GM19351 (cell line): Measurements from ENCODE around the gene UGT1A3.
"Not testable (repeated sequence)": the region's sequence is repeated elsewhere in the genome, so short reads cannot be mapped to it uniquely, and the experiment has no call there.

Experiments
- ATAC-seq: cut with Tn5 transposase; IDR thresholded peaks from one replicate; pipeline ENCODE4 v1.9.1; 2021; ENCODE audit warnings: mild to moderate bottlenecking, moderate library complexity; ENCODE audit not compliant: unreplicated experiment

UGT1A3 gene

DNA sequence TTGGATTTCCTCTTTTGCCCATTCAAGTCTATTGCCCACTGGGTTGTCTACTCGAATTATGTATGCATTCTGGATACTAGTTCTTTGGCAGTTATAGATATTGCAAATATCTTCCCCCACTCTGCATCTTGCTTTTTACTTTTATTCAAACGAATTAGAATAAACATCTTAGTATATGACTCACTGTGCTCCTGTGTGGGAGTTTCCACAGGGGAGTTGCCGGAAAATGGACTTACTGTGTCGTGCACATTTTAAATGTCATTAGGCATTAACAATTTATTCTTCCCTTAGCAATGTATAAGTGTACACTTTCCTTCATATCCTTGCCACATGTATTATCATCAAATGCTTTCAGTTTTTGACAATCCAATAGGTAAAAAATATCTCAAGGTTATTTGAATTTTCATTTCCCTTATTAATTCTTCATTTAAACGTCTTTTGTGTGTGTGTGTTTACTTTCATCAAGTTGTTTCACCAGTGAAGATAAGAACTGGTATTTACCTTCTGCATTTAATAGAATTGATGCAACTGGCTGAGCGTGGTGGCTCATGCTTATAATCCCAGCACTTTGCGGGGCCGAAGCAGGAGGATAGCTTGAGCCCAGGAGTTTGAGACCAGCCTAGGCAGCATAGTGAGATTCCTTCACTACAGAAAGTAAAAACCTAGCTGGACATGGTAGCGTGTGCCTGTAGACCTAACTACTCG is 20.8 kb upstream of the UGT1A3 start:
- no peak for ATAC-seq

DNA sequence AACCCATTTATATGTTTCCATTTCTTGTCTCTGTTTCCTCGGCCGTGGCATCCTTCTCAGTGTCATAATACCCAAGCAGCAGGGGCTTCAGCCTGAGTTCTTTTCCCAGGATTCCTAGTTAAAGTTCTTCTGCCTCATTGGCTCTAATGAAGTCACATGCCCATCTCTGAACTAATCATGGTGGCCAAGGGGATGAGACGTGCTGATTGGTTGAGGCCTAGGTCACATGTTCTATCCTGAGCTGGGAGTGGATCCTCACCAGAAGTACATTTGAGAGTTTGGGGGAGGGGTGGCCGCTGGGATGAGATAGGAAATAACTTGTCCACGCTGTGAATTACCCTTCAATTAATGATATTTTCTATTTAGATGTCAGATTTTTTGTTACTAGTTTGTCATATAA is 19.9 kb upstream of the UGT1A3 start:
- ATAC-seq: no peak

- ATAC-seq: peak; percentile 69
Measured at GRCh38 chr2:233711312-233712008, 17.4 kb upstream of the UGT1A3 start.

DNA sequence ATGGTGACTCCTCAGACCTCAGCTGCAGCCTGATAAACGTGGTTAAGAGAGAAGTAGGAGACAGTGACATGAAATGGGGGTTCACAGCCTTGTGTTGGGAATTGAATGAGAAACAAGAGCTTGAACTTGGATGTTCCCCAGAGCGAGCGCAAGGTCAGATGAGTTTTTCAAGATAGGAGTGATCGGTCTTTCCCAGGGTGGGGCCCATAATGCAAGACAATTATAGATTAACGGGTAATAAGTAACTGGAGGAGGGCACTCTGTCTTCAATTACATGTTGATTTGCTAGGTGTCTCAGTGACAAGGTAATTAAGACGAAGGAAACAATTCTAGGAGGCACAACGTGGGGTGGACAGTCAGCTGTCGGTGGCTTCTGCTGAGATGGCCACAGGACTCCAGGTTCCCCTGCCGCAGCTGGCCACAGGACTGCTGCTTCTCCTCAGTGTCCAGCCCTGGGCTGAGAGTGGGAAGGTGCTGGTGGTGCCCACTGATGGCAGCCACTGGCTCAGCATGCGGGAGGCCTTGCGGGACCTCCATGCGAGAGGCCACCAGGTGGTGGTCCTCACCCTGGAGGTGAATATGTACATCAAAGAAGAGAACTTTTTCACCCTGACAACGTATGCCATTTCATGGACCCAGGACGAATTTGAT is 16.1 kb upstream of the UGT1A3 start, which contains the start of gene UGT1A5:
Gene UGT1A5, plus strand, starts transcription at position 297 of the 651 bp plus-strand sequence. Its CDS starts 85 bp downstream, at position 382.
- no peak for ATAC-seq

GRCh38 chr2:233713262-233713615 is 15.6 kb upstream of the UGT1A3 start:
- ATAC-seq: no peak

DNA sequence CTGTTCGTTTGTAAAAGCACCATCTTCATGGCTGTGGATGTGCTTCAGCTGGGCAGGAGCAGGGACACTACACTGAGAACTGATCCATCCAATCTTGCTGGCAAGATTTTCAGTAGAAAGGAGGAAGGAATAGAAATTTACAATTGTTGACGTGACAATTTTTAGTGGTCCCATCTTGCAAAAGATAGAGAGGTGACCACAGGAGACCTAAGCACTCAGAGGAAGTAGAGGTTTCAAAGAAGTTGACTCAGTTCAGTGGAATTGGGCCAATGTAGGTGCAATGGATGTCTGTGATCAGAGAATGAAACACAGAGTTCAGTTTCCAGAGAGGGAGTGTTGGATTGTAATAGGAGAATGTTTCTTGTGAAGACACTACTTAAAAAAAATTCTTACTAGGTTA is 14.7 kb upstream of the UGT1A3 start:
- ATAC-seq: no peak

- ATAC-seq: no peak
Measured at GRCh38 chr2:233718552-233718951, 10.3 kb upstream of the UGT1A3 start, which contains the start of gene UGT1A4. TSS of gene UGT1A4 (plus strand) at chr2:233718736. CDS start at chr2:233718821, 85 bp downstream.

DNA sequence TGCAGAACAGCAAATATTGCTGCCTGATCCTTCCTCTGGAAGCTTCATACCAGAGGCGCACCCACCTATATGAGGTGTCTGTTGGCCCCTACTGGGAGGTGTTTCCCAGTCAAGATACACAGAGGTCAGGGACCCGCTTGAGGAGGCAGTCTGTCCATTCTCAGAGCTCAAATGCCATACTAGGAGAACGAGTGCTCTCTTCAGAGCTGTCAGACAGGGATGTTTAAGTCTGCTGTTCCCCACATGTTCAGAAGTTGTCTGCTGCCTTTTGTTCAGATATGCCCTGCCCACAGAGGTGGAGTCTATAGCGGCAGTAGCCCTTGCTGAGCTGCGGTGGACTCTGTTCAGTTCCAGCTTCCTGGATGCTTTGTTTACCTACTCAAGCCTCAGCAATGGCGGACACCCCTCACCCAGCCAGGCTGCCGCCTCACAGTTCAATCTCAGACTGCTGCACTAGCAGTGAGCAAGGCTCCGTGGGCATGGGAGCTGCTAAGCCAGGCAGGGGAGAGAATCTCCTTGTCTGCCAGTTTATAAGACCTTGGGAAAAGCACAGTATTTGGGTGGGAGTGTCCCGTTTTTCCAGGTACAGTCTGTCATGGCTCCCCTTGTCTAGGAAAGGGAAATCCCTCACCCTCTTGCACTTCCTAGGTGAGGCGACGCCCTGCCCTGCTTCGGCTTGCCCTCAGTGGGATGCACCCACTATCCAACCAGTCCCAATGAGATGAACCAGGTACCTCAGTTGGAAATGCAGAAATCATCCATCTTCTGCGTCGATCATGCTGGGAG is 8.2 kb downstream of the UGT1A3 start:
- ATAC-seq: not testable (repeated sequence)

GRCh38 chr2:233740870-233741269 is 12.0 kb downstream of the UGT1A3 start:
- ATAC-seq: no peak

DNA sequence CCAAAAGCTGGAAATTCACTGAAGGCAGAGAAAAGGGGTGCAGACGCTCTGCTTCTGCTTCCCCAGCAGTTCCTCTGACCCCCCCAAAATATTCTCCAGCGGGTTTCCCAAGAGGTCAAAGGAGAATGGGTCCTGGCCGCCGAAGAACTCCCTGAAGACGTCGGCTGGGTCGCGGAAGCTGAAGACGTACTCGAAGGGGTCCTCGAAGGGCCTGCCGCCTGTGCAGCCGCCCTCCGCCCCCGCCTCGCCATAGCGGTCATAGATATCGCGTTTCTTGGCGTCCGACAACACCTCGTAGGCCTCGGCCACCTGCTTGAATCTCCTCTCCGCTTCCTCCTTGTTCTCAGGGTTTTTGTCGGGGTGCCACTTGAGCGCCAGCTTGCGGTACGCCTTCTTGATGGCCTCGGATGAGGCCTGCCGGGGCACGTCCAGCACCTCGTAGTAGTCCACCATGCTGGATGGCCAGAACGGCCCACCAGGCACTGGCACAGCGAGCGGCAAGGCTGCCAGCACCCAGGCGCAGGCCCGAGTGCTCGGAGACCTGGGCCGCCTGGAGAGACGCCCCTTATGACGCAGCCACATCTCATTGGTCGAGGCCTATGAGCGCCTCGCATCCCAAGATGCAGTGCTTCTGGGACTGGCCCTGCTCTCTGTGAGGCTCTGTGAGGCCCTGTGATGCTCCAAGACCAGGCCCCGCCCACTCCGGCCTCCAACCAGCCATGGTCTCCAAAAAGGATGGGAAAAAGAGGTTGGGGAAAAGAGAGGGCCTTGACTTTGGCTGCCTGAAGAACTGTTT is 14.8 kb downstream of the UGT1A3 start:
- no peak for ATAC-seq

GRCh38 chr2:233745073-233745755 is 16.4 kb downstream of the UGT1A3 start:
- ATAC-seq: no peak

DNA sequence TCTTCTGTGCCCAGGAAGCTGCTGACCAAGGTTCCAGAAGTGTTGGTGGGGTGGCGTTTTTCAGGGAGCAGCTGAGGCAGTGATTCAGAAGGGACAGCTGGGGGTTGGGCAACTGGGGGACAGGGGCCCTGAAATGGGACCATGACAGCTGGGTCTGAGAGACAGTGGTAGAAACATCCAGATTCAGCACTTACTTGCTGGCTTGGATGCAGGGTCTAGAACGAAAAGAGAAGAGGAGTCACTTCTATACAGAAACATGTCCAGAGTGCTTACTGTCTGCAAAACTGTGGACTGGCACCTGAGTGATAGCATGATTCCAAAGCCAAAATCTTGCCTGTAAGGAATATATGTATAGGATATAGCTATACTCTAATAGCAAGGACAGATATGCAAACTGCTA is 17.0 kb downstream of the UGT1A3 start:
- ATAC-seq: not testable (repeated sequence)

GRCh38 chr2:233746475-233747282 is 17.8 kb downstream of the UGT1A3 start:
- no peak for ATAC-seq

GRCh38 chr2:233747283-233747544 is 18.4 kb downstream of the UGT1A3 start:
- ATAC-seq: no peak

DNA sequence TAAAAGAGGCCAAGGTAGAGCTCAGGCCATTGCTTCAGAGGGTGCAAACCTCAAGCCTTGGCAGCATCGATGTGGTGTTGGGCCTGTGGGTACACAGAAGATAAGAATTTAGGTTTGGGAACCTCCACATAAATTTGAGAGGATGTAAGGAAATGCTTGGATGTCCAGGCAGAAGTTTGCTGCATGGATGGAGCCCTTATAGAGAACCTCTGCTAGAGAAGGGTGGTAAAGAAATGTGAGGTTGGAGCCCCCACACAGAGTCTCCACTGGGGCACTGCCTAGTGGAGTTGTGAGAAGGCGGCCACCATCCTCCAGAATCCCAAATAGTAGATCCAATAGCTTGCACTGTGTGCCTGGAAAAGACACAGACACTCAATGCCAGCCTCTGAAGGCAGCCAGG is 21.8 kb downstream of the UGT1A3 start:
- ATAC-seq: not testable (repeated sequence)

DNA sequence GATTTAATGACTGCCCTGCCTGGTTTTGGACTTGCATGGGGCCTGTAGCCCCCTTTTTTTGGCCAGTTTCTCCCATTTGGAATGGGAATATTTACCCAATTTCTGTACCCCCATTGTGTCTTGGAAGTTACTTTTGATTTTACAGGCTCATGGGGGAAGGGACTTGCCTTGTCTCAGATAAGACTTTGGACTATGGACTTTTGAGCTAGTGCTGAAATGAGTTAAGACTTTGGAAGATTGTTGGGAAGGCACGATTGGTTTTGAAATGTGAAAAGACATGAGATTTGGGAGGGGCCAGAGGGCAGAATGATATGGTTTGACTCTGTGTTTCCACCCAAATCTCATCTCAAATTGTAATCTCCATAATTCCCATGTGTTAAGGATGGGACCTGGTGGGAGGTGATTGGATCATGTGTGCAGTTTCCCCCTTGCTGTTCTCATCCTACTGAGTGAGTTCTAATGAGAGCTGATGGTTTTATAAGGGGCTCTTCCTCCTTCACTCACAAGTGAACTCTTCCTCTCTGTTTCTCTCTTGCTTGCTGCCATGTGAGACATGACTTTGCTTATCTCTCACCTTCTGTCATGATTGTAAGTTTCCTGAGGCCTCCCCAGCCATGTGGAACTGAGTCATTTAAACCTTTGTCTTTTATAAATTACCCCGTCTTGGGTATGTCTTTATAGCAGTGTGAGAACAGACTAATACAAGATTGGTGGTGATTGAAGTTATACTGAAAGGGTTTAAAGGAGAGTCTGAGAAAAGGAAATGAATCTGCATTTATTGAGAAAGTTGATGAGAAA is 22.6 kb downstream of the UGT1A3 start:
- not testable (repeated sequence) for ATAC-seq

DNA sequence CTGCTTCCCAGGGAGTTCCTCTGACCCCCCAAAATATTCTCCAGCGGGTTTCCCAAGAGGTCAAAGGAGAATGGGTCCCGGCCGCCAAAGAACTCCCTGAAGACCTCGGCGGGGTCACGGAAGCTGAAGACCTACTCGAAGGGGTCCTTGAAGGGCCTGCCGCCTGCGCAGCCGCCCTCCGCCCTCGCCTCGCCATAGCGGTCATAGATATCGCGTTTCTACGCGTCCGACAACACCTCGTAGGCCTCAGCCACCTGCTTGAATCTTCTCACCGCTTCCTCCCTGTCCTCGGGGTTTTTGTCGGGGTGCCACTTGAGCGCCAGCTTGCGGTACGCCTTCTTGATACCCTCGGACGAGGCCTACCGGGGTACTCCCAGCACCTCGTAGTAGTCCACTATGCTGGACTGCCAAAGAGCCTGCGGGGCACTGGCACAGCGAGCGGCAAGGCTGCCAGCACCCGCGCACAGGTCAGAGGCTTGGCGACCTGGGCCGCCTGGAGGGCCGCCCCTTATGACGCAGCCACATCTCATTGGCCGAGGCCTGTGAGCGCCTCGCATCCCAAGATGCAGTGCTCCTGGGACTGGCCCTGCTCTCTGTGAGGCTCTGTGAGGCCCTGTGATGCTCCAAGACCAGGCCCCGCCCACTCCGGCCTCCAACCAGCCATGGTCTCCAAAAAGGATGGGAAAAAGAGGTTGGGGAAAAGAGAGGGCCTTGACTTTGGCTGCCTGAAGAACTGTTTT is 26.2 kb downstream of the UGT1A3 start:
- ATAC-seq: no peak
